ENCODE data around the gene GPR26.

- TF ChIP-seq, protein P1, sequence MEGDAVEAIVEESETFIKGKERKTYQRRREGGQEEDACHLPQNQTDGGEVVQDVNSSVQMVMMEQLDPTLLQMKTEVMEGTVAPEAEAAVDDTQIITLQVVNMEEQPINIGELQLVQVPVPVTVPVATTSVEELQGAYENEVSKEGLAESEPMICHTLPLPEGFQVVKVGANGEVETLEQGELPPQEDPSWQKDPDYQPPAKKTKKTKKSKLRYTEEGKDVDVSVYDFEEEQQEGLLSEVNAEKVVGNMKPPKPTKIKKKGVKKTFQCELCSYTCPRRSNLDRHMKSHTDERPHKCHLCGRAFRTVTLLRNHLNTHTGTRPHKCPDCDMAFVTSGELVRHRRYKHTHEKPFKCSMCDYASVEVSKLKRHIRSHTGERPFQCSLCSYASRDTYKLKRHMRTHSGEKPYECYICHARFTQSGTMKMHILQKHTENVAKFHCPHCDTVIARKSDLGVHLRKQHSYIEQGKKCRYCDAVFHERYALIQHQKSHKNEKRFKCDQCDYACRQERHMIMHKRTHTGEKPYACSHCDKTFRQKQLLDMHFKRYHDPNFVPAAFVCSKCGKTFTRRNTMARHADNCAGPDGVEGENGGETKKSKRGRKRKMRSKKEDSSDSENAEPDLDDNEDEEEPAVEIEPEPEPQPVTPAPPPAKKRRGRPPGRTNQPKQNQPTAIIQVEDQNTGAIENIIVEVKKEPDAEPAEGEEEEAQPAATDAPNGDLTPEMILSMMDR (IDR thresholded peaks at IDR 0.05), result no peak
- TF ChIP-seq POLR2A (IDR thresholded peaks at IDR 0.05), result no peak
Observed at GRCh38 chr10:123651421-123652047, 14.6 kb upstream of the GPR26 start.
